Fibroblast of lung (primary cell): Measurements from ENCODE around the gene C9orf72. TPM values are rescaled to one million over a fixed set of nuclear protein-coding genes. Genes with fewer than 3 reads are reported as not detected.

Source experiments
- DNase-seq, 2 donors: peaks; one replicate each; pipeline versions ENCODE4 v3.0.0 to v3.0.0-alpha.2; 2010; ENCODE audit warnings: low read depth in 2 of 2
- H2AFZ ChIP-seq: 2 replicates; pipeline ENCODE4 v1.5.1; 2012; ENCODE audit warnings: low read length, control low read depth, inconsistent platforms
- H3K27ac ChIP-seq: 2 replicates; pipeline ENCODE4 v1.5.1; 2011; ENCODE audit warnings: low read length, control low read depth; ENCODE audit not compliant: insufficient read depth
- H3K27me3 ChIP-seq: 2 replicates; pipeline ENCODE4 v1.5.1; 2011; ENCODE audit warnings: mild to moderate bottlenecking, low read length; ENCODE audit not compliant: control insufficient read depth, insufficient read depth
- H3K36me3 ChIP-seq: 2 replicates; pipeline ENCODE4 v1.5.1; 2011; ENCODE audit warnings: low read length; ENCODE audit not compliant: control insufficient read depth, insufficient read depth
- H3K4me1 ChIP-seq: 2 replicates; pipeline ENCODE4 v1.5.1; 2011; ENCODE audit warnings: low read length; ENCODE audit not compliant: control insufficient read depth, insufficient read depth; ENCODE audit errors: extremely low read depth
- H3K4me2 ChIP-seq: 2 replicates; pipeline ENCODE4 v1.5.1; 2011; ENCODE audit warnings: low read length, control low read depth; ENCODE audit not compliant: insufficient read depth; ENCODE audit errors: extremely low read depth
- H3K4me3 ChIP-seq, 4 experiments: fragments of 200-600 bp in 1 of 4; sonication (generic) in 1 of 4; replicated peaks in 1 of 4; 2 replicates each; pipeline ENCODE4 v1.5.1; 2011 to 2016; ENCODE audit warnings: low read length in 4 of 4, low read depth in 3 of 4, mild to moderate bottlenecking in 3 of 4, control low read depth in 2 of 4, inconsistent platforms in 1 of 4, mixed read lengths in 1 of 4; ENCODE audit not compliant: insufficient read depth in 1 of 4; ENCODE audit errors: control extremely low read depth in 1 of 4
- H3K79me2 ChIP-seq: 2 replicates; pipeline ENCODE4 v1.5.1; 2012; ENCODE audit warnings: mild to moderate bottlenecking, low read length, inconsistent platforms; ENCODE audit not compliant: control insufficient read depth, insufficient read depth
- H3K9ac ChIP-seq: 2 replicates; pipeline ENCODE4 v1.5.1; 2011; ENCODE audit warnings: mild to moderate bottlenecking, low read length, control low read depth; ENCODE audit not compliant: insufficient read depth
- H3K9me3 ChIP-seq: 2 replicates; pipeline ENCODE4 v1.5.1; 2012; ENCODE audit warnings: low read depth, low read length; ENCODE audit not compliant: control insufficient read depth, insufficient read depth
- H4K20me1 ChIP-seq: 2 replicates; pipeline ENCODE4 v1.5.1; 2011; ENCODE audit warnings: low read length; ENCODE audit not compliant: control insufficient read depth, insufficient read depth; ENCODE audit errors: extremely low read depth
- CTCF ChIP-seq, 2 donors: IDR thresholded peaks in 1 of 2; conservative IDR thresholded peaks in 1 of 2; 1 replicate in 1 of 2; 2 replicates in 1 of 2; pipeline ENCODE4 v1.5.1; 2011 to 2012; ENCODE audit warnings: low read length in 2 of 2, control low read depth in 1 of 2, inconsistent platforms in 1 of 2, low read depth in 1 of 2, mild to moderate bottlenecking in 1 of 2
- EZH2 ChIP-seq: IDR thresholded peaks from 2 replicates; pipeline ENCODE4 v1.5.1; 2012; ENCODE audit warnings: low read length, control low read depth, mild to moderate bottlenecking; ENCODE audit errors: missing control alignments
- polyA plus RNA-seq, 2 donors: library from polyadenylated mRNA; depleted of rRNA in 1 of 2; stranded (reverse) in 1 of 2; unstranded in 1 of 2; fragments of >200 nt; gene quantifications; 2 replicates each; pipeline ENCODE4 v1.2.1, GENCODE V29; 2011 to 2012; ENCODE audit warnings: missing spikeins in 1 of 2
- total RNA-seq: library from RNA; depleted of rRNA; stranded (reverse); fragments of >200 nt; gene quantifications from 2 replicates; pipeline ENCODE4 v1.2.1, GENCODE V29; 2014

C9orf72 gene
- total and polyA plus RNA-seq, 2 donors (not counting 1 experiment from before 2014, with no cell fraction given): 3.6 to 4.5 TPM

- Histone ChIP-seq H3K27ac (no peak overlapping the region), H3K9me3 (no peaks in the 10 kb centered on the region), H3K4me3 (no peak overlapping the region), H2AFZ (no peak overlapping the region), H4K20me1 (no peaks in the 10 kb centered on the region), H3K4me2 (no peak overlapping the region), H3K36me3 (no peaks in the 10 kb centered on the region), H3K27me3 (no peaks in the 10 kb centered on the region), H3K79me2 (no peaks in the 10 kb centered on the region), H3K4me1 (no peaks in the 10 kb centered on the region), H3K9ac (no peak overlapping the region)
- TF ChIP-seq CTCF (conservative IDR thresholded peaks at IDR 0.05 in 1 of 2, IDR thresholded peaks at IDR 0.05 in 1 of 2; ENCODE audit: low read depth in 1 of 2, low read length in 2 of 2) (no peak), EZH2 (no peak)
- peak in 1 of 2 donors; percentile 3 for DNase-seq
Measured at GRCh38 chr9:27590651-27591050, 17.4 kb upstream of the C9orf72 start.

- H2AFZ ChIP-seq: no peak overlapping the region
- DNase-seq: no peak
- H3K27ac ChIP-seq: no peak overlapping the region
- no peaks in the 10 kb centered on the region for H3K9me3 ChIP-seq
- H3K79me2 ChIP-seq: no peaks in the 10 kb centered on the region
- H3K4me1 ChIP-seq: no peaks in the 10 kb centered on the region
- H3K4me3 ChIP-seq: no peak overlapping the region
- H3K36me3 ChIP-seq: no peaks in the 10 kb centered on the region
- H3K9ac ChIP-seq: no peak overlapping the region
- H3K4me2 ChIP-seq: no peak overlapping the region
- TF ChIP-seq CTCF (conservative IDR thresholded peaks at IDR 0.05 in 1 of 2, IDR thresholded peaks at IDR 0.05 in 1 of 2; ENCODE audit: low read depth in 1 of 2, low read length in 2 of 2) (no peak), EZH2 (no peak)
- no peaks in the 10 kb centered on the region for H4K20me1 ChIP-seq
- H3K27me3 ChIP-seq: no peaks in the 10 kb centered on the region
Measured at GRCh38 chr9:27589462-27589861, 16.2 kb upstream of the C9orf72 start.

GRCh38 chr9:27586304-27586703, 13.0 kb upstream of the C9orf72 start:
- H3K9me3 ChIP-seq: no peaks in the 10 kb centered on the region
- no peaks in the 10 kb centered on the region for H4K20me1 ChIP-seq

More at GRCh38 chr9:27586304-27586703, 13.0 kb upstream of the C9orf72 start:
- Histone ChIP-seq H3K79me2 (no peaks in the 10 kb centered on the region), H3K27me3 (no peaks in the 10 kb centered on the region), H3K4me1 (no peaks in the 10 kb centered on the region), H3K4me2 (no peak overlapping the region), H3K9ac (no peak overlapping the region), H3K36me3 (no peaks in the 10 kb centered on the region), H2AFZ (no peak overlapping the region), H3K27ac (no peak overlapping the region), H3K4me3 (no peak overlapping the region)
- TF ChIP-seq EZH2: no peak
- no peak for TF ChIP-seq CTCF (conservative IDR thresholded peaks at IDR 0.05 in 1 of 2, IDR thresholded peaks at IDR 0.05 in 1 of 2; ENCODE audit: low read depth in 1 of 2, low read length in 2 of 2)
- DNase-seq: no peak
